Retinal pigment epithelial cell (primary cell): ENCODE data around the gene CXXC5.

Experiments used
- DNase-seq: peaks from one replicate; pipeline ENCODE4 v3.0.0-alpha.2; 2010; ENCODE audit warnings: low read depth
- H3K4me3 ChIP-seq: 2 replicates; pipeline ENCODE4 v1.5.1; 2011; ENCODE audit warnings: mild to moderate bottlenecking, low read length, control low read depth, moderate library complexity
- TF ChIP-seq, protein P1 (sequence below): conservative IDR thresholded peaks from 2 replicates; pipeline ENCODE4 v1.5.1; 2011; ENCODE audit warnings: low read depth, low read length, control low read depth, inconsistent platforms

The CXXC5 gene

DNA sequence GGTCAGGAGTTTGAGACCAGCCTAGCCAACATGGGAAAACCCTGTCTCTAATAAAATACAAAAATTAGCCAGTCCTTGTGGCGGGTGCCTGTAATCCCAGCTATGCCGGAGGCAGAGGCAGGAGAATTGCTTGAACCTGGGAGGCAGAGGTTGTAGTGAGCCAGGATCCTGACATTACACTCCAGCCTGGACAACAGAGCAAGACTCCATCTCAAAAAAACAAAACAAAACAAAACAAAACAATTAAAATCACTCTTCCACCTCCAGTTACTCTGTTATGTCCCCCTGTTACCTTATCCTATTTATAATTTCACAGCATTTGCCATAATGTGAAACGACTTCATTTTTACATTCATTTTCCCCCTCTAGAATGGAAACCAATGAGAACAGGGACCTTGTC is 54.4 kb downstream of the CXXC5 start:
- TF ChIP-seq, protein P1, sequence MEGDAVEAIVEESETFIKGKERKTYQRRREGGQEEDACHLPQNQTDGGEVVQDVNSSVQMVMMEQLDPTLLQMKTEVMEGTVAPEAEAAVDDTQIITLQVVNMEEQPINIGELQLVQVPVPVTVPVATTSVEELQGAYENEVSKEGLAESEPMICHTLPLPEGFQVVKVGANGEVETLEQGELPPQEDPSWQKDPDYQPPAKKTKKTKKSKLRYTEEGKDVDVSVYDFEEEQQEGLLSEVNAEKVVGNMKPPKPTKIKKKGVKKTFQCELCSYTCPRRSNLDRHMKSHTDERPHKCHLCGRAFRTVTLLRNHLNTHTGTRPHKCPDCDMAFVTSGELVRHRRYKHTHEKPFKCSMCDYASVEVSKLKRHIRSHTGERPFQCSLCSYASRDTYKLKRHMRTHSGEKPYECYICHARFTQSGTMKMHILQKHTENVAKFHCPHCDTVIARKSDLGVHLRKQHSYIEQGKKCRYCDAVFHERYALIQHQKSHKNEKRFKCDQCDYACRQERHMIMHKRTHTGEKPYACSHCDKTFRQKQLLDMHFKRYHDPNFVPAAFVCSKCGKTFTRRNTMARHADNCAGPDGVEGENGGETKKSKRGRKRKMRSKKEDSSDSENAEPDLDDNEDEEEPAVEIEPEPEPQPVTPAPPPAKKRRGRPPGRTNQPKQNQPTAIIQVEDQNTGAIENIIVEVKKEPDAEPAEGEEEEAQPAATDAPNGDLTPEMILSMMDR: no peak
- DNase-seq: no peak
- H3K4me3 ChIP-seq: no peak overlapping the region

DNA sequence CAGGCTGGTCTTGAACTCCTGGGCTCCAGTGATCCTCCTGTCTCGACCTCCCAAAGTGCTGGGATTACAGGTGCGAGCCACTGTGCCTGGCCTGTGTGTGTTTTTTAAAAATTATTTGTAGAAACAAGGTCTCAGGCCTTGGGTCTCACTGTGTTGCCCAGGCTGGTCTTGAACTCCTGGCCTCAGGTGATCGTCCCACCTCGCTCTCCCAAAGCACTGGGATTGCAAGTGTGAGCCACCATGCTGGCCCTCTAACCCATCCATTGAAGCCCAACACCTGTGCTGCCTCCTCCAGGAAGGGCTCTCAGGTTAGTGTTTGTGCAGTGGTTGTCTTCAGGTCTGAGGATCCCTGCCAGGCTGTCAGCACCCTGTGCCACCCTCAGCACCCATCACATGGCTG is 56.6 kb downstream of the CXXC5 start:
- TF ChIP-seq, protein P1: no peak

DNA sequence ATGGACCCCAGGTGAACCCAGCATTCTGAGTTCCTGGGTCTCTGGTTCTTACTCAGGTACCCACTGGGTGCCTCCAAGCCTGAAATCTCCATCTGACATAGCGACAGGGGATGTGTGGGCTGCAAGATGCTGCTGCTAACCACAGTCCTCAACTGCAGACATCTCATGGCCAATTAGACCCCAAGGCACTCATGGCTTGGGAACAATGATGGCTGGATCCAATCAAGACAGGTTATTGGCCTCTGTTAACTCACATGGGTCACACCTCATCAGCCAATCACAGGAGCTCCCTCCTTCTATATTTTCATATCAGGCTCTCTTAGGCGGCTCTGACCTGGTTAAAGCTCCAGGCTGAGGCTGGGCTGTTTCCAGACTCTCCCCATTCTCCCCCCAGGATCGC is 57.0 kb downstream of the CXXC5 start:
- TF ChIP-seq, protein P1: no peak
- H3K4me3 ChIP-seq: no peak overlapping the region

More for the DNA sequence above, 56.6 kb downstream of the CXXC5 start:
- H3K4me3 ChIP-seq: no peak overlapping the region
- DNase-seq: no peak

DNA sequence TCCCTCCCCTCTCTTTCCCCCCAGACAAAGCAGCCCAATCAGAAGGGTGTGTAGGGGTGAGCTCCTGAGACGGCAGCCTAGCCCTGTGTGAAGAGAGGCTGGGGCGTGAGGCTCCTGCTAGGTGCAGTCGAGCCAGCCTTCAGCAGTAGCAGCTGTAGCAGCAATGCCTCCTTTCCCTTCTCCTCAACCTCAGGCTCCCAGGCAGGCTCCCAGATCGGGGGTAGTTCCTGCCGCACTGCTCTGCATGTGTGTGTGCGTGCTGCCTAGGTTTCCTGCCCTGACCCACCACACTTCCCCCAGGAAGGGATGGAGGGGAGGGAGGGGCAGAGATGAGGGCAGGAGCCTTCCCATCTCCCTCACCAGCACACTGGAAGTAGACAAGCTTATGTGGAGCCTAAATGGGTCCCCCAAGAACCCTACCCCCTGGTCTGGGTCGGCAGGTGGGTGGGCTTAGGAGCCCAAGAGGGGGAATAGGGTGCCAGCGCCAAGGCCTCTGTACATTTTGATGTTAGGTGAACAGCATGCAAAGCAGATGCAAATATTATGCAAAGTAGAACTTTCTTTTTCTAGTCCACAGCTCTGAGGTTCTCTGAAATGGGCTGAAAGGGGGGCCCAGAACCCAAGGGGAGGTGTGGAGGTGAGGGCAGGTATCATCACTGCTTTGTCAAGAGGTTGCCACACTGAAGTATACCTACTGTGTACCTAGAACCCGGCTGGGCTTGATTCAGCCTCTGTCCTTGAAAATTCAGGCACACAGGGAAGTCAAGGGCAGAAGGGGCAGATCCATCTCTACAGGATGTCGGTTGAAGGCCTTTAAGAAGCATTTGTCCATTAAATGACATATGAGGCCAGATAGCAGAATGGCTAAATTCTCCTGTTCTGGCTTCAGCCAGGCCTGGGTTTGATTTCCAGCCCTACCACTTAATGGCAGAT is 57.8 kb downstream of the CXXC5 start:
- H3K4me3 ChIP-seq: no peak overlapping the region
- TF ChIP-seq, protein P1: no peak
- no peak for DNase-seq

More for the DNA sequence above, 57.0 kb downstream of the CXXC5 start:
- no peak for DNase-seq

DNA sequence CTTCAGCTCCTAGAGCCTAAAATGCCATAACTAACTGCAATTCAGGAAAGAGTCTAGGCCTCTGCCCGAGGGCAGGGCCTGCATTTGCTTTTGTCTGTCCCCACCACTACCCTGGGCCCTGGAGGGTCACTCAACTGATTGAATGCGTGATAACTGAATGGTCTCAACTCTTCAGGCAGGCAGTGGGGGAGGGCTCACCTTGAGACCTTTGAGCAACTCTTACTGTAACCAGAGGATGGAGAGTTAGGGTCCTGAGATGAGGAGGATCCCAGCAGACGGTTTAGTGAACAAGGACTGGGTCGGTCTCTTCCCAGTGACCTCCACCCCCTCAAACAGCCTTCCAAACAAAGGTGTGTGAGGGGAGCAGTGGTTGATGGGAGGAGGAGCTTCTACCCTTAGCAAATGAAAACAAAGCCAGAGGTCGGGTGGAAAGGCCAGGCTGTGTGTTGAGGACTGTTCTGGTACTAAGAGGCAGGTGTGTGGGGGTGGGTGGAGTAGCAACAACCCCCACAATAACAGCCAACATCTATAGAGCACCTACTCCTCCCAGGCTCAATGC is 59.4 kb downstream of the CXXC5 start:
- TF ChIP-seq, protein P1: no peak
- no peak for DNase-seq
- no peak overlapping the region for H3K4me3 ChIP-seq

DNA sequence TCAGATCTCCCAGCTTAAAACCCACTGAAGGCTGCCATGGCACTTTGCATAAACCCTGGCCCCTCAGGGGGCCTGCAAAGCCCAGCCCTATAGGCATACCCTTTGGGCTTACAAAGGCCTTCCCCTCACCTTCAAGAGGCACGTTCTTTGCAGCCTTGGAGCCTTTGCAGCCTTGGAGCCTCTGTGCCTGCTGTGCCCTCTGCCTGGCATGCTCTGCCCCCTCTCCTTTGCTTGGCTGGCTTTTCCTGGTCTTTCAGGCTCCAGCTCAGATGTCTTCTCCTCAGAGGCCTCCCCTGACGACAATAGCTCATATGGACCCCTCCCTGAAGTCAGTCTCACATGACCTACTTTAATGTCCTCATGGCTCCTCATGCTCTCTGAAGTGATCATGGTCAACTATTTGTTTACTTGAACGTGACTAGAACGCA is 60.3 kb downstream of the CXXC5 start:
- TF ChIP-seq, protein P1: no peak
- H3K4me3 ChIP-seq: no peak overlapping the region
- no peak for DNase-seq
